Measurements from ENCODE around the gene RAB36. TPM values are rescaled to one million over a fixed set of nuclear protein-coding genes. Genes with fewer than 3 reads are reported as not detected.
A peak's percentile ranks its signal among the peaks of the same experiment; 100 is the strongest.

RAB36 gene
- total RNA-seq, 1 donor = 1.1 TPM

- DNase-seq (ENCODE audit: low read depth in 2 of 3, low spot score in 2 of 3) = peak in 2 of 3 donors; percentile 53 to 64
Observed at GRCh38 chr22:23178512-23179254, 33.4 kb downstream of the RAB36 start.

DNA sequence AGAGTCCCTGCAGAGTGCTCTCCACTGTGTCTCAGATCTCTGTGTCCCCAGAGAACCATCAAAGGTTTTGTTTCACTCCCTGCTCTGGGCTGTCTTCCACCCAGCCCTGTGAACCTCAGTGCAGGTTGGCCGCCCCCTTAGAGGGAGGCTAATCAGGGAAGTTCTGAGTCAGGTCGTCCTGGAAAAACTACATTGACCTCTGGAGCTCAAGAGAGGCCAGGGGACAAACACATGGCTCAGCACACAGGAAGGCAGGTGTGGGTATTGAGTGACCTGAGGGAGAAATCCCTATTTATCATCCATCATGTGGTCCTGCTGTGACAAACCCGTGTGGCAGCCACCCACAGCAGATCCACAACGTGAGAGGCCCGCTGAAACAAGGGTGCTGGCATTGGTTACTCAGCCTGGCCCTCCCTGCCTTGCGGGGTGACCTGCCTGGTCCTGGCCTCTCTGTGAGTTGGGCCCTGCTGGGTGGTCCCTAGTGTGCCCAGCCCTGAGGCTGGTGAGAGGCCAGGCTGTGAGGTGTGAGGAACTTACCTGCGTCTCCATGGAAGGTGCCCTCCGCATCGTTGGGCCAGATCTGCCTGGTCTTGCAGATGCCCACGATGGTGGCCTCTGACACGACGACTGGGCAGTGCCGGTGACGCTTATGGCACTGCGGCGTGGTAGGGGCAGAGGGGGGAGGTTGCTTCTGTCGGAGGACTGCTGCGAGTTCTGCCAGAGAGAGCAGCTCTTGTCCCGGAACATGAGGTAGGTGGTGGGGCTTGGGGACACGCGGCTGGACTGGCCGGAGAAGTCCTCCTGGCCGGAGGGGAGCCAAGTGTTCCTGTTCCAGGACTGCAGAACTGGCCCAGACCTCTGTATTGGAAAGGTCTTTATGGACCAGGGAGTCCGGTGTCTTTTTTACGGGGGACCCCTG, 34.4 kb downstream of the RAB36 start:
- DNase-seq (ENCODE audit: low read depth in 2 of 3, low spot score in 2 of 3) = peak in 1 of 3 donors; percentile 26

DNA sequence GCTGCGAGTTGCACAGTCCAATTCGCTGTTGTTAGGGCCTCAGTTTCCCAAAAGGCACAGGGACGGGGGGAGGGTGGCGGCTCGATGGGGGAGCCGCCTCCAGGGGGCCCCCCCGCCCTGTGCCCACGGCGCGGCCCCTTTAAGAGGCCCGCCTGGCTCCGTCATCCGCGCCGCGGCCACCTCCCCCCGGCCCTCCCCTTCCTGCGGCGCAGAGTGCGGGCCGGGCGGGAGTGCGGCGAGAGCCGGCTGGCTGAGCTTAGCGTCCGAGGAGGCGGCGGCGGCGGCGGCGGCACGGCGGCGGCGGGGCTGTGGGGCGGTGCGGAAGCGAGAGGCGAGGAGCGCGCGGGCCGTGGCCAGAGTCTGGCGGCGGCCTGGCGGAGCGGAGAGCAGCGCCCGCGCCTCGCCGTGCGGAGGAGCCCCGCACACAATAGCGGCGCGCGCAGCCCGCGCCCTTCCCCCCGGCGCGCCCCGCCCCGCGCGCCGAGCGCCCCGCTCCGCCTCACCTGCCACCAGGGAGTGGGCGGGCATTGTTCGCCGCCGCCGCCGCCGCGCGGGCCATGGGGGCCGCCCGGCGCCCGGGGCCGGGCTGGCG, 35.1 kb downstream of the RAB36 start, which contains the start of gene BCR:
BCR (plus strand) TSS at position 209 of the 592 bp plus-strand sequence. CDS start 452 bp downstream, outside the sequence.
- DNase-seq (ENCODE audit: low read depth in 2 of 3, low spot score in 2 of 3) = peak in 2 of 3 donors; percentile 72

- DNase-seq (ENCODE audit: low read depth in 2 of 3, low spot score in 2 of 3) = no peak
Observed at GRCh38 chr22:23180893-23181720, 35.8 kb downstream of the RAB36 start.

GRCh38 chr22:23181721-23182308, 36.5 kb downstream of the RAB36 start:
- DNase-seq (ENCODE audit: low read depth in 2 of 3, low spot score in 2 of 3) = no peak

- peak in 2 of 3 donors; percentile 82 to 89 for DNase-seq (ENCODE audit: low read depth in 2 of 3, low spot score in 2 of 3)
Observed at GRCh38 chr22:23182309-23183060, 37.2 kb downstream of the RAB36 start.

GRCh38 chr22:23183061-23183698, 37.9 kb downstream of the RAB36 start:
- DNase-seq (ENCODE audit: low read depth in 2 of 3, low spot score in 2 of 3) = peak in 1 of 3 donors; percentile 48

- no peak for DNase-seq (ENCODE audit: low read depth in 2 of 3, low spot score in 2 of 3)
Observed at GRCh38 chr22:23184100-23184763, 39.0 kb downstream of the RAB36 start.

- DNase-seq (ENCODE audit: low read depth in 2 of 3, low spot score in 2 of 3) = no peak
Observed at GRCh38 chr22:23184764-23185113, 39.5 kb downstream of the RAB36 start.

GRCh38 chr22:23187211-23187610, 41.9 kb downstream of the RAB36 start:
- peak in 1 of 3 donors; percentile 42 for DNase-seq (ENCODE audit: low read depth in 2 of 3, low spot score in 2 of 3)

DNA sequence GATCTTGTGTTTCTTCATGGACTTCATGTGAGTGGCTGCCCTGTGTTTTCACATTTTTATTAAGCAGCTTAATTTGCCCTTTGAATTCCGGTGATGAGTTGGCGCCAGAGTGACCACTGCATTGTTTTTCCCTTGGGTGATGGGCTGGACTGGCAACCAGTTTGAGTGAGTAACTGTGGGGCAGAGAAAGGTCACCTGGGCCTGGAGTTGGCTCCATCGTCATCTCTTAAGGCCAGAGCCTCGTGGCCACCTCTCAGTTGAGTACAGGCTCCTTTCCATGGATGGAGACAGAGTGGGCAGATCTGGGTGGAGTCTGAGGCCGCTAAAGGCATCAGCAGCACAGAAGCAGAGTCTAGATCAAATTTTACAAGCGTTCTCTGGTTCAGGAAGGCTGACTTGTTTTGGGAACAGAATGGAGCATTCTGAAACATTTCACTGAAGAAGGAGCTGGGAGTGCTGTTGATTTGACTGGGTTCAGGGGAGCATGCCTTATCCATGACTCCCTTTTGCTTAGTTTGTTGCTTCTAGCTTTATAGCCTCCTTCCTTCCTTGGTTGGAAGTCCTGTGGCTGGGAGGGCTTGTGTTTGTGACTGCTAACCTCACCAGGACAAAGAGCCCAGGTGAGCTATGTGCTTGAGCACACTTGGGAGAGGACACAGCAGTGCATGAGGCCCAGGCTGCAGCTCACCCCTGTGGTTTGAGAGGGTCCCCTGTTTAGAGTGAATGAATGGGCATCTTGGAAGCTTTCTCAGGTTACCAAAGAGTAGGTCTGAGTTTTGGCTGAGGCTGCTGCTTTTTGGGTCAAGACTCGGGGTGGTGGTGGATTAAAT, 42.8 kb downstream of the RAB36 start:
- DNase-seq (ENCODE audit: low read depth in 2 of 3, low spot score in 2 of 3) = no peak

- DNase-seq (ENCODE audit: low read depth in 2 of 3, low spot score in 2 of 3) = no peak
Observed at GRCh38 chr22:23190526-23190925, 45.2 kb downstream of the RAB36 start.

- DNase-seq (ENCODE audit: low read depth in 2 of 3, low spot score in 2 of 3) = no peak
Observed at GRCh38 chr22:23192133-23192532, 46.9 kb downstream of the RAB36 start.

DNA sequence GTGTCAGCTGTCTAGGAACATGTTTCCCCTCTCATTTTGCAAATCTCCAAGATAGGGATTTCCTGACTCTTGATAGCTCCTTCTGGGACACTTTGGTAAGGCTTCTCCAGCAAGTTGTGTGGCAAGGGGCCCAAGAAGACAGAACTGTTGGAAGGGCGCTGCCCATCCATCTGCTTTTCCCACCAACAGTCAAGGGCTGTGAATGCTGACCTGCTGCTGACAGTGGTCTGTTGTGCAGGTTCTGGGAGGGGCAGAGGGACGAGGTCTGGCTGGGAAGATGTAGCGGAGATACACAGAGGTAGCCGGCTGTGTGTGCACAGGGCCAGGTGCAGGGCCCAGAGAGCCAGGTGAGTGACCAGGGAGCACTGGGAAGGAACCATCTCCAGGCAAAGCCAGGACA, 47.3 kb downstream of the RAB36 start:
- no peak for DNase-seq (ENCODE audit: low read depth in 2 of 3, low spot score in 2 of 3)

DNA sequence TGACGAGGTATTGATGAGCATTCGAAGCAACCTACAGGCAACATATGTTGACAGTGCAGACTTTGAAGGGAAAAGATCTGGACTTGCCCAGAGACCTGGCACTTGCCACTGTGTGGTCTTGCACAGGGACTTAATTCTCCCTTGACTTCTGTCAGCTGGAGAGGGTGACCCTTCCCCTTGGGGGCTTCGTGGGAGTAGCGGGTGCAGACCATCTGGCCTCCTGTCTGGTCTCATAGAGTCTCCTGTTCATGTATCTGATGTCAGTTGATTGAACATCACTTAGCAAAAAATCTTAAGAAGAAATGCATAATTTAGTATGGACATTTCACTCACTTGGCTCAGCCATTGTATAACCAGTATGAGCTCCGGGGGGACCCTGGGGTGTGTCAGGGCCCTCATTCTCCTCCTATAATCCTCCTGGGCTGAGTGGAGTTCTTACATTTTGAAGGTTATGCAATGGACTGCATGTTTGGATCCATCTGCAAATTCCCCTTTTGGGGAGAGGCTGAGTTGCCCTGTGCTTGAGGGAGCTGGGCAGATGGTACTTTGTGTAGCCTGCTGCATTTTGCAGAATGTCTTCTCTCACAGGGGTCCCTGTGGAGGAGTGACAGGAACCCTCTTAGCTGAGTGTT, 48.0 kb downstream of the RAB36 start:
- DNase-seq (ENCODE audit: low read depth in 2 of 3, low spot score in 2 of 3) = no peak

- no peak for DNase-seq (ENCODE audit: low read depth in 2 of 3, low spot score in 2 of 3)
Observed at GRCh38 chr22:23193882-23194281, 48.6 kb downstream of the RAB36 start.

DNA sequence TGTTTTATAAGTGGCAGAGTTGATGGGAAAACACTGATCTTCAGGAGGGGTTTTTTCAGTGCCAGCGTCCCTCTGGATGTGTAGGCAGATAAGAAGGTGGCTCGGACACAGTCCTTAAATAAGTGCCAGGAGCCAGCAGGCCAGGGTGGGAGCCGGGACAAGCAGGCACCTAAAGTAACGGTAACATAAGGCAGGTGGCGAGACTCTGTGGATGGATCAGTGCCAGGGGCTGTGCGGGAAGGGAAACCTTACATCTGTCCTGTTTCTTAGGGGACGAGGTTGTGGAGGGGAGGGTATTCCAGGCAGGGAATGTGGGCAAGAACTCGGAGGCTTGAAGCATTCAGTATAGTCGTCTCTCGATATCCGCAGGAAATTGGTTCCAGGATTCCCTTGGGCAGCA, 50.9 kb downstream of the RAB36 start:
- DNase-seq (ENCODE audit: low read depth in 2 of 3, low spot score in 2 of 3) = no peak
